ENCODE results near the gene NDUFV1. TPM values are rescaled to one million over a fixed set of nuclear protein-coding genes. Genes with fewer than 3 reads are reported as not detected.
A peak's percentile ranks its signal among the peaks of the same experiment; 100 is the strongest.

NDUFV1 gene
- total and polyA plus RNA-seq, 3 donors from 2014 or later: 187 to 369 (median 312) TPM

DNA sequence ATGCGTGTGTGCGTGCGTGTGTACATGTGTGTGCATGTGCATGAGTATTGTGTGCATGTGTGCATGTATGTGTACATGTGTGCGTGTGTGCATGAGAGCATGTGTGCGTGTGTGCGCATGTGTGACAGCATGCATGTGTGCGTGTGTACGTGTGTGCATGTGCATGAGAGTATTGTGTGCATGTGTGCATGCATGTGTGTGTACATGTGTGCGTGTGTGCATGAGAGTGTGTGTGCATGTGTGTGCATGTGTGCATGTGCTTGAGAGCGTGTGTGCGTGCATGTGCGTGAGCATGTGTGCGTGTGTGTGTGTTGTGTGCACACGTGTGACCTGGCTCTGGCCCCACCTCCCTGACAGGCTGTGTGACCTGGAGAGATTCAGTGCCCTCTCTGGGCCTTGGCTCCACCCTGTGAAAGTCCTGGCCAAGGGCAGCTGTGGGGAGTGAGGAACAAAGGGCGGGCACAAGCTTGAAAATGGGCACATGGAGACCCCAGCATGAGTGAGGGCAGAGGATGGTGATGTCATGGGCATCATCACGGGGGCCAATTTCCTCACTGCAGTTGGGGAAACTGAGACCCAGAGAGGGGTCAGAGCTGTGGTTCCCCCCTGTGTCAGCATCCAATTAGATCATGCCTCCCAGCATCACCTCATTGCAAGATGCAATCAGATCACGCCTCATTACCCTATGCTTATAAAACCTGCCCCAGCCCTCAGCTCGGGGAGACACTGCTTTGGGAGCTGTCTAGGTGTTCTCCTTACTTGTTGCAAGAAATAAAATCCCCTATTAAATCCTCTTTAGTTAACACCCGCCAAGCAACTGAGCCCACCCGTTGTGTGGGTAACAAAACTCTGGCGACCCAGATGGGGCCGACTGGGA, 43.1 kb downstream of the NDUFV1 start:
- no peak for DNase-seq
- intact Hi-C loops (cut with DNase I; ENCODE audit: low total_unique reads): no loop called here
- H3K36me3 ChIP-seq (ENCODE audit: low read depth, missing control alignments): no peaks in the 10 kb centered on the region
- H3K4me3 ChIP-seq: peak overlapping the region; percentile 7 to 42
- H3K27ac ChIP-seq: no peak overlapping the region
- no peaks in the 10 kb centered on the region for H3K4me1 ChIP-seq
- 69 to 71% methylated on average over 20 to 22 of the region's 22 CpGs for WGBS, 2 donors
- TF ChIP-seq CTCF (IDR thresholded peaks at IDR 0.05) (no peak), POLR2A (IDR thresholded peaks at IDR 0.05) (no peak)
- no peaks in the 10 kb centered on the region for H3K27me3 ChIP-seq
- no peaks in the 10 kb centered on the region for H3K9me3 ChIP-seq

GRCh38 chr11:67651976-67652781, 45.4 kb downstream of the NDUFV1 start:
- Histone ChIP-seq H3K4me3 (no peak overlapping the region), H3K4me1 (no peaks in the 10 kb centered on the region), H3K27ac (no peak overlapping the region), H3K9me3 (no peaks in the 10 kb centered on the region), H3K36me3 (ENCODE audit: low read depth, missing control alignments) (no peaks in the 10 kb centered on the region), H3K27me3 (no peaks in the 10 kb centered on the region)
- TF ChIP-seq POLR2A (IDR thresholded peaks at IDR 0.05) (no peak), CTCF (IDR thresholded peaks at IDR 0.05) (no peak)
- 39 to 41% methylated on average over 12 to 13 of the region's 13 CpGs for WGBS, 2 donors
- no peak for DNase-seq
- intact Hi-C loops (cut with DNase I; ENCODE audit: low total_unique reads): no loop called here

- TF ChIP-seq CTCF (IDR thresholded peaks at IDR 0.05) (no peak), POLR2A (IDR thresholded peaks at IDR 0.05) (no peak)
- Histone ChIP-seq H3K27ac (no peak overlapping the region), H3K4me1 (no peaks in the 10 kb centered on the region), H3K9me3 (no peaks in the 10 kb centered on the region), H3K36me3 (ENCODE audit: low read depth, missing control alignments) (no peaks in the 10 kb centered on the region), H3K4me3 (no peak overlapping the region), H3K27me3 (no peaks in the 10 kb centered on the region)
- intact Hi-C loops (cut with DNase I; ENCODE audit: low total_unique reads): no loop called here
- no peak for DNase-seq
- WGBS, 2 donors: 84 to 88% methylated on average over 14 to 15 of the region's 15 CpGs
Observed at GRCh38 chr11:67652965-67653845, 46.5 kb downstream of the NDUFV1 start.

GRCh38 chr11:67654225-67654624, 47.5 kb downstream of the NDUFV1 start:
- DNase-seq: no peak
- intact Hi-C loops (cut with DNase I; ENCODE audit: low total_unique reads): no loop called here
- Histone ChIP-seq H3K4me1 (no peaks in the 10 kb centered on the region), H3K9me3 (no peaks in the 10 kb centered on the region), H3K4me3 (no peak overlapping the region), H3K36me3 (ENCODE audit: low read depth, missing control alignments) (no peaks in the 10 kb centered on the region), H3K27ac (no peak overlapping the region), H3K27me3 (no peaks in the 10 kb centered on the region)
- TF ChIP-seq CTCF (IDR thresholded peaks at IDR 0.05): no peak
- whole genome bisulfite sequencing, 2 donors: 61 to 69% methylated on average over 9 of the region's 9 CpGs

Measured in testis (tissue), 3 donors.